SK-N-SH (cell line): Measurements from ENCODE around the gene APPL2. TPM values are rescaled to one million over a fixed set of nuclear protein-coding genes. Genes with fewer than 3 reads are reported as not detected.

Experiments used
- CTCF ChIA-PET: fragments of 300-600, 350-600 bp; formaldehyde crosslinking; extraction: SDS; loops from one replicate; lab custom pipeline; 2021; lab: Yijun Ruan, JAX
- POLR2A ChIA-PET: fragments of 350-600 bp; sonication (Branson Sonifier 250); formaldehyde crosslinking; extraction: SDS; loops from one replicate; lab custom pipeline; 2020; ENCODE audit warnings: antibody characterized with exemption, inconsistent platforms; lab: Yijun Ruan, JAX
- DNase-seq: peaks from one replicate; pipeline ENCODE4 v3.0.0; 2012
- H2AFZ ChIP-seq: fragments of 200-600 bp; sonication (generic); 2 replicates; pipeline ENCODE4 v1.8.1; 2016; ENCODE audit warnings: antibody characterized with exemption, mild to moderate bottlenecking, low read depth
- H3F3A ChIP-seq: fragments of 200-600 bp; sonication (generic); replicated peaks from 2 replicates; pipeline ENCODE3; 2016; ENCODE audit warnings: antibody characterized with exemption, mild to moderate bottlenecking; ENCODE audit not compliant: insufficient read depth
- H3K27ac ChIP-seq, 2 experiments: fragments of 200-500 bp in 1 of 2; fragments of 200-600 bp in 1 of 2; sonication (Bioruptor generic) in 1 of 2; sonication (generic), shearing (Covaris generic) in 1 of 2; 2 replicates each; pipeline versions ENCODE4 v1.5.1 to v1.6.1; 2014 to 2016; ENCODE audit warnings: low read depth in 2 of 2, inconsistent platforms in 1 of 2, low read length in 1 of 2, mild to moderate bottlenecking in 1 of 2, mixed read lengths in 1 of 2
- H3K27me3 ChIP-seq: fragments of 200-600 bp; sonication (generic), shearing (Covaris generic); 2 replicates; pipeline ENCODE4 v1.6.1; 2016; ENCODE audit warnings: mixed run types; ENCODE audit not compliant: insufficient read depth
- H3K36me3 ChIP-seq, 2 experiments: fragments of 200-500 bp in 1 of 2; fragments of 200-600 bp in 1 of 2; sonication (Bioruptor generic) in 1 of 2; sonication (generic) in 1 of 2; replicated peaks in 1 of 2; 2 replicates each; pipeline versions ENCODE3 to v1.5.1; 2014 to 2016; ENCODE audit warnings: low read length in 1 of 2, mild to moderate bottlenecking in 1 of 2; ENCODE audit not compliant: insufficient read depth in 2 of 2, control insufficient read depth in 1 of 2
- H3K4me1 ChIP-seq, 2 experiments: fragments of 200-500 bp in 1 of 2; fragments of 200-600 bp in 1 of 2; sonication (Bioruptor generic) in 1 of 2; sonication (generic), shearing (Covaris generic) in 1 of 2; 2 replicates each; pipeline versions ENCODE4 v1.5.1 to v1.6.1; 2014 to 2016; ENCODE audit warnings: low read depth in 1 of 2, low read length in 1 of 2, mixed run types in 1 of 2; ENCODE audit not compliant: insufficient read depth in 2 of 2, control insufficient read depth in 1 of 2
- H3K4me2 ChIP-seq: fragments of 200-600 bp; sonication (generic), shearing (Covaris generic); 2 replicates; pipeline ENCODE4 v1.6.1; 2017; ENCODE audit warnings: mixed run types
- H3K4me3 ChIP-seq, 2 experiments: fragments of 200-500 bp in 1 of 2; fragments of 200-600 bp in 1 of 2; sonication (Bioruptor generic) in 1 of 2; sonication (generic), shearing (Covaris generic) in 1 of 2; 2 replicates each; pipeline versions ENCODE4 v1.5.1 to v1.8.1; 2014 to 2016; ENCODE audit warnings: low read depth in 2 of 2, inconsistent platforms in 1 of 2, low read length in 1 of 2, mild to moderate bottlenecking in 1 of 2, mixed read lengths in 1 of 2, moderate library complexity in 1 of 2
- H3K79me2 ChIP-seq: fragments of 200-600 bp; sonication (generic); 2 replicates; pipeline ENCODE4 v1.8.1; 2017; ENCODE audit warnings: mild to moderate bottlenecking; ENCODE audit not compliant: insufficient read depth
- H3K9ac ChIP-seq: fragments of 200-600 bp; sonication (generic); 2 replicates; pipeline ENCODE4 v1.6.1; 2017; ENCODE audit warnings: mixed run types
- H3K9me2 ChIP-seq: fragments of 200-600 bp; sonication (generic); 2 replicates; pipeline ENCODE4 v1.6.1; 2017; ENCODE audit warnings: mixed run types
- H3K9me3 ChIP-seq: fragments of 200-600 bp; sonication (generic); 2 replicates; pipeline ENCODE4 v1.6.1; 2017; ENCODE audit warnings: mixed run types, mild to moderate bottlenecking, moderate library complexity
- H4K20me1 ChIP-seq: fragments of 200-600 bp; sonication (generic); 2 replicates; pipeline ENCODE4 v1.6.1; 2017; ENCODE audit warnings: mild to moderate bottlenecking, mixed run types; ENCODE audit not compliant: insufficient read depth
- CHD2 ChIP-seq: fragments of 150-350 bp; IDR thresholded peaks from 2 replicates; pipeline ENCODE4 v1.6.1; 2018; ENCODE audit warnings: low read length; ENCODE audit not compliant: partially characterized antibody
- EP300 ChIP-seq, 2 experiments: IDR thresholded peaks; 2 replicates each; pipeline versions ENCODE4 v1.4.0 to v1.6.1; 2012; ENCODE audit warnings: borderline replicate concordance in 1 of 2, low read depth in 1 of 2, low read length in 1 of 2
- FOSL2 ChIP-seq: IDR thresholded peaks from 2 replicates; pipeline ENCODE4 v1.4.0; 2012; ENCODE audit warnings: low read depth, mild to moderate bottlenecking, moderate library complexity, borderline replicate concordance
- FOXJ3 ChIP-seq: sonication (generic); formaldehyde crosslinking; IDR thresholded peaks from 2 replicates; pipeline ENCODE4 v1.5.1; 2020; ENCODE audit warnings: mild to moderate bottlenecking, missing genetic modification reagents
- MEF2A ChIP-seq: IDR thresholded peaks from 2 replicates; pipeline ENCODE4 v1.4.0; 2012; ENCODE audit warnings: low read depth, borderline replicate concordance
- MXI1 ChIP-seq: IDR thresholded peaks from 2 replicates; pipeline ENCODE4 v1.6.1; 2012; ENCODE audit warnings: mild to moderate bottlenecking, low read depth, low read length, improper control_type of control experiment
- NFIC ChIP-seq: IDR thresholded peaks from 2 replicates; pipeline ENCODE4 v1.4.0; 2012; ENCODE audit warnings: borderline replicate concordance
- NRF1 ChIP-seq: IDR thresholded peaks from 2 replicates; pipeline ENCODE4 v1.6.1; 2012; ENCODE audit warnings: low read depth, mild to moderate bottlenecking, low read length
- PBX3 ChIP-seq: IDR thresholded peaks from 2 replicates; pipeline ENCODE4; 2012
- RCOR1 ChIP-seq: fragments of 150-350 bp; IDR thresholded peaks from 2 replicates; pipeline ENCODE4 v1.6.1; 2017; ENCODE audit warnings: antibody characterized with exemption, low read length
- REST ChIP-seq: IDR thresholded peaks from 2 replicates; pipeline ENCODE4 v1.6.1; 2012; ENCODE audit warnings: mild to moderate bottlenecking, low read depth, low read length, moderate library complexity
- RFX5 ChIP-seq: IDR thresholded peaks from 2 replicates; pipeline ENCODE4 v1.6.1; 2012; ENCODE audit warnings: mild to moderate bottlenecking, improper control_type of control experiment, low read length
- RXRA ChIP-seq: IDR thresholded peaks from 2 replicates; pipeline ENCODE4 v1.4.0; 2012; ENCODE audit warnings: low read depth, mild to moderate bottlenecking, borderline replicate concordance
- SIN3A ChIP-seq: IDR thresholded peaks from 2 replicates; pipeline ENCODE4 v1.6.1; 2012; ENCODE audit warnings: low read depth, mild to moderate bottlenecking, low read length, moderate library complexity, borderline replicate concordance
- SMC3 ChIP-seq: IDR thresholded peaks from 2 replicates; pipeline ENCODE4 v1.6.1; 2012; ENCODE audit warnings: low read depth, low read length, improper control_type of control experiment
- TCF12 ChIP-seq: IDR thresholded peaks from 2 replicates; pipeline ENCODE4 v1.4.0; 2012
- TEAD4 ChIP-seq: IDR thresholded peaks from 2 replicates; pipeline ENCODE4 v1.4.0; 2012; ENCODE audit warnings: mild to moderate bottlenecking, borderline replicate concordance; ENCODE audit not compliant: insufficient read depth
- USF1 ChIP-seq: IDR thresholded peaks from 2 replicates; pipeline ENCODE4 v1.4.0; 2012; ENCODE audit warnings: low read depth, borderline replicate concordance
- WGBS: methylation state at CpG from one replicate; pipeline ENCODE4 v1.1.6; 2017; ENCODE audit warnings: low lambda C conversion rate; 5-methylcytosine and 5-hydroxymethylcytosine counted together
- polyA plus RNA-seq, 3 experiments: library from polyadenylated mRNA; depleted of rRNA; stranded (reverse); fragments of >200 nt; gene quantifications; 2 replicates each; pipeline ENCODE4 v1.2.3, GENCODE V29; 2012

Gene APPL2
- polyA plus RNA-seq, 1 of the 3 experiments (the other 2 are of a cell fraction), result 59.2 TPM

- TF ChIP-seq SIN3A (no peak), FOXJ3 (no peak), SMC3 (no peak), RXRA (no peak), TCF12 (no peak), RFX5 (no peak)
- Histone ChIP-seq H3K4me2 (no peak overlapping the region), H3K27ac (no peak overlapping the region), H2AFZ (no peak overlapping the region), H3K9me3 (no peaks in the 10 kb centered on the region), H4K20me1 (no peaks in the 10 kb centered on the region), H3K9ac (no peak overlapping the region), H3F3A (peaks cover 10% of the 10 kb centered on the region), H3K27me3 (no peaks in the 10 kb centered on the region), H3K9me2 (no peaks in the 10 kb centered on the region), H3K36me3 (peaks cover 70 to 88% of the 10 kb centered on the region in 2 experiments), H3K4me1 (no peaks in the 10 kb centered on the region; a peak in 2 of 4 replicates), H3K4me3 (no peak overlapping the region), H3K79me2 (no peaks in the 10 kb centered on the region)
- POLR2A ChIA-PET, result no interaction called here
- CTCF ChIA-PET, result interaction anchor here (0.9 kb wide), 1 partner anchor 28 kb away, joined by 3 read pairs; no protein-coding TSS in a partner anchor
- 92% methylated on average over 2 of the region's 2 CpGs for WGBS
- no peak for DNase-seq
Measured at GRCh38 chr12:105158876-105159275, 77.1 kb downstream of the APPL2 start.

- Histone ChIP-seq H3K36me3 (peaks cover 76 to 88% of the 10 kb centered on the region in 2 experiments), H4K20me1 (no peaks in the 10 kb centered on the region), H3K9me3 (no peaks in the 10 kb centered on the region), H3K27me3 (no peaks in the 10 kb centered on the region), H3K4me2 (no peak overlapping the region), H3K27ac (no peak overlapping the region; a peak in 1 of 4 replicates), H3K4me3 (no peak overlapping the region), H3K9me2 (no peaks in the 10 kb centered on the region), H3K4me1 (no peaks in the 10 kb centered on the region; a peak in 2 of 4 replicates), H3F3A (peaks cover 8% of the 10 kb centered on the region), H3K79me2 (no peaks in the 10 kb centered on the region), H2AFZ (no peak overlapping the region), H3K9ac (no peak overlapping the region)
- TF ChIP-seq NRF1, result no peak
- TF ChIP-seq REST, result no peak
- no peak for TF ChIP-seq FOSL2
- no peak for TF ChIP-seq SMC3
- no peak for TF ChIP-seq MXI1
- TF ChIP-seq SIN3A, result no peak
- no peak for TF ChIP-seq TEAD4
- no peak for TF ChIP-seq USF1
- no peak for TF ChIP-seq NFIC
- TF ChIP-seq RCOR1, result no peak
- no peak for TF ChIP-seq EP300 (IDR thresholded peaks at IDR 0.05; ENCODE audit: borderline replicate concordance in 1 of 2, low read depth in 1 of 2, low read length in 1 of 2)
- TF ChIP-seq PBX3, result no peak
- no peak for TF ChIP-seq CHD2
- TF ChIP-seq MEF2A, result no peak
- CTCF ChIA-PET, result no interaction called here
- no peak for DNase-seq
- POLR2A ChIA-PET, result no interaction called here
- 96% methylated on average over 3 of the region's 3 CpGs for WGBS
Measured at GRCh38 chr12:105157606-105158005, 78.4 kb downstream of the APPL2 start.
